Activated T-helper 2 cell treated with anti-CD3 and anti-CD28 coated beads, Interferon-gamma antibody, Interleukin-2, Interleukin-4, amounts not matched to agents 10 μg/mL and 5 μg/mL and 100 μg/mL, durations not matched to agents 14 hours and 24 hours and 36 hours (primary cell): Measurements from ENCODE around the gene TASL. TPM values are rescaled to one million over a fixed set of nuclear protein-coding genes. Genes with fewer than 3 reads are reported as not detected.

Source experiments
- DNase-seq: peaks from one replicate; pipeline ENCODE4 v3.0.0; 2021; ENCODE audit warnings: low spot score
- H3K27ac Mint-ChIP-seq: one replicate; pipeline ENCODE4 v1.8.0; 2021; ENCODE audit warnings: mixed read lengths
- H3K27me3 Mint-ChIP-seq: one replicate; pipeline ENCODE4 v1.8.0; 2021; ENCODE audit warnings: low read depth, mixed read lengths
- H3K36me3 Mint-ChIP-seq: one replicate; pipeline ENCODE4 v1.8.0; 2021; ENCODE audit warnings: low read depth, mixed read lengths
- H3K4me1 Mint-ChIP-seq: one replicate; pipeline ENCODE4 v1.8.0; 2021; ENCODE audit warnings: low read depth, mixed read lengths
- H3K4me3 Mint-ChIP-seq: one replicate; pipeline ENCODE4 v1.8.0; 2021; ENCODE audit warnings: low read depth, mild to moderate bottlenecking, moderate library complexity, mixed read lengths
- H3K9me3 Mint-ChIP-seq: one replicate; pipeline ENCODE4 v1.8.0; 2021; ENCODE audit warnings: mixed read lengths
- intact Hi-C: fragments of 100-400 bp; cut with micrococcal nuclease; formaldehyde crosslinking; loops from one replicate; pipeline ENCODE4 v1.15.1; 2023
- total RNA-seq: library from RNA; stranded (reverse); gene quantifications from 2 replicates; pipeline ENCODE4 v1.2.3, GENCODE V29; 2022

TASL gene
- total RNA-seq, 1 donor from 2014 or later: 5.4 TPM

GRCh38 chrX:30597216-30598012 lies 19.8 kb upstream of the TASL start:
- intact Hi-C loops: no loop called here
- no peaks in the 10 kb centered on the region for H3K36me3 Mint-ChIP-seq
- H3K9me3 Mint-ChIP-seq: no peaks in the 10 kb centered on the region
- DNase-seq: no peak
- peak overlapping the region; percentile 9 for H3K27ac Mint-ChIP-seq
- no peak overlapping the region for H3K4me3 Mint-ChIP-seq
- H3K27me3 Mint-ChIP-seq: peaks cover 3% of the 10 kb centered on the region
- peaks cover 18% of the 10 kb centered on the region for H3K4me1 Mint-ChIP-seq

DNA sequence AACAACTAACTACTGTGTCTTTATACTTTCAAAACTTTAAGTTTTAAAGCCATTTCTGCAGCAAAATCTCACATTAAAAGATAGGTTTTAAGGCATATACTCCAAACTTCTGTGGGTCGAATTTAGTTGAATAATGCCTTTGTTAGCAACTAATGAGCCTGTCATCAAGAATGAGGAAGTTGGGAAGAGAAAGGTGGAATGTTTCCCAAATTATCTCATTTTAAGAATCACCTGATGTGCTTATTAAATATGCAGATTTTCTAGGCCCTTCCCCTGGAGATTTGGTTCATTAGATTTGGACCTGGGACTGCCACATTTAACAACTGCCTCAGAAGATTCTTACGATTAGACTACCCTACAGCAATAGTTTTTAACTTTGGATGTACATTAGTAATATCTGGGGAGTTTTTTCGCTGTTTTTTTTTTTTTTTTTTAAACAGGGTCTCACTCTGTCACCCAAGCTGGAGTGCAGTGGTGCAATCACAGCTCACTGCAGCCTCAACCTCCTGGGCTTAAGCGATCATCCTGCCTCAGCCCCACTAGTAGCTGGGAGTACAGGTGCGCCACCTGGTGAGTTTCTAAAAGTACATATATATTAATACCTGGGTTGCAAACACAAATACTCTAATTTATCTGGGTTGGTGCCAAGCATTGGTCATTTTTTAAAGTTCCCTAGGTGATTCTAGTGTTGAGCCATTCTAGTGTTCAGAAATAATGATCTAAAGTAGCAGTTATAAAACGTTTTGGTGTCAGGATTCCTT lies 16.1 kb upstream of the TASL start:
- DNase-seq: peak; percentile 8
- H3K4me1 Mint-ChIP-seq: peaks cover 22% of the 10 kb centered on the region
- H3K36me3 Mint-ChIP-seq: no peaks in the 10 kb centered on the region
- peaks cover 8% of the 10 kb centered on the region for H3K27me3 Mint-ChIP-seq
- no peaks in the 10 kb centered on the region for H3K9me3 Mint-ChIP-seq
- H3K27ac Mint-ChIP-seq: no peak overlapping the region
- intact Hi-C loops: no loop called here
- H3K4me3 Mint-ChIP-seq: no peak overlapping the region

- Mint-ChIP-seq H3K4me1 (peaks cover 19% of the 10 kb centered on the region), H3K27ac (no peak overlapping the region), H3K9me3 (no peaks in the 10 kb centered on the region), H3K4me3 (no peak overlapping the region), H3K27me3 (peaks cover 8% of the 10 kb centered on the region), H3K36me3 (no peaks in the 10 kb centered on the region)
- no peak for DNase-seq
- intact Hi-C loops: no loop called here
Observed at GRCh38 chrX:30592831-30593230, 15.3 kb upstream of the TASL start.

DNA sequence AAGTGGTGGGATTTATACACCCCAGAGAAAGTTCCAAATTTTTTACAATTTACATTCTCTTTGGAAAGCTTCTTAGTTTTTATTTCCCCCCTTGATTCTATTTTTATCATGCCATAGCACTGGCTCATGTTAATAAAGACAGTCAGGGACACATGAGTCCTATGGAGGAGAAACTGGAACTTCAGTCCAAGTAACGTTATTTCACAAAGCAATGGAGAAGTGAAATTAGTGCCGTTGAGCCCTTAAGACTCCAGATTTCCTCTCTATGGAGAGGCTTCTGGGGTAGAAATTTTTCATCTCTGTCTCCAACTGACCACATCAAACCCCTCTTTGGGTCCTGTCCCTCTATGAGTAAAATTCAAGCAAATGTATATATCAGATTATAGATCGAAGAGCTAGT lies 12.8 kb upstream of the TASL start:
- no peaks in the 10 kb centered on the region for H3K36me3 Mint-ChIP-seq
- no peaks in the 10 kb centered on the region for H3K9me3 Mint-ChIP-seq
- H3K4me3 Mint-ChIP-seq: no peak overlapping the region
- DNase-seq: no peak
- peaks cover 10% of the 10 kb centered on the region for H3K4me1 Mint-ChIP-seq
- intact Hi-C loops: no loop called here
- peaks cover 8% of the 10 kb centered on the region for H3K27me3 Mint-ChIP-seq
- no peak overlapping the region for H3K27ac Mint-ChIP-seq

DNA sequence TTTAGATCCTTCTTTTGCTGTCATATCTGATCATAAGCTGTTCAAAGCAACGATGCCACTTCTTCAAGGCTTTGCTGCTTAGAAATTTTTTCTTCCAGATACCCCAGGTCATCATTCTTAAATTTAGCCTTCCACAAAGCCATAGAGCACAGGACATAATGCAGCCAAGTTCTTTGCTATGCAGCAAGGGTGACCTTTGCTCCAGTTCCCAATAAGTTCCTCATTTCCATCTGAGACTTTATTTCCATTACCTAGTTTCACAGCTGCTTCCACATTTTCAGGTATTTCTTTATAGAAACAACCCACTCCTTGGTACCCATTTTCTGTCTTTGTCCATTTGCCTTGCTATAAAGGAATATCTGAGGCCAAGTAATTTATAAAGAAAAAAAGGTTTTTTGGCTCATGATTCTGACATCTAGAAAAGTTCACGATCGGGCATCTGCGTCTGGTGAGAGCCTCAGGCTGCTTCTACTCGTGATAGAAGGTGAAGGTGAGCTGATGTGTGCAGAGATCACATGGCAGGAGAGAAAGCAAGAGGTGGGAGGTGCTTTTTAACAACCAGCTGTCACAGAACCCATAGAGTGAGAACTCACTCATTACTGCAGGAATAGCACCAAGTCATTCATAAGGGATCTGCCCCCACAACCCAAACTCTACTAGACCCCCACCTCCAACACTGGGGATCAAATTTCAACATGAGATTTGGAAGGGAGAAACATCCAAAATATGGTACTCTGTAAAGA lies 11.8 kb upstream of the TASL start:
- Mint-ChIP-seq H3K36me3 (no peaks in the 10 kb centered on the region), H3K4me3 (no peak overlapping the region), H3K9me3 (no peaks in the 10 kb centered on the region), H3K27me3 (peaks cover 5% of the 10 kb centered on the region), H3K4me1 (peaks cover 10% of the 10 kb centered on the region), H3K27ac (no peak overlapping the region)
- DNase-seq: no peak
- intact Hi-C loops: no loop called here

GRCh38 chrX:30586516-30586915 lies 8.9 kb upstream of the TASL start:
- no peak overlapping the region for H3K4me3 Mint-ChIP-seq
- DNase-seq: no peak
- intact Hi-C loops: no loop called here
- no peaks in the 10 kb centered on the region for H3K9me3 Mint-ChIP-seq
- peaks cover 8% of the 10 kb centered on the region for H3K4me1 Mint-ChIP-seq
- H3K27ac Mint-ChIP-seq: no peak overlapping the region
- H3K27me3 Mint-ChIP-seq: peaks cover 5% of the 10 kb centered on the region
- H3K36me3 Mint-ChIP-seq: no peaks in the 10 kb centered on the region

DNA sequence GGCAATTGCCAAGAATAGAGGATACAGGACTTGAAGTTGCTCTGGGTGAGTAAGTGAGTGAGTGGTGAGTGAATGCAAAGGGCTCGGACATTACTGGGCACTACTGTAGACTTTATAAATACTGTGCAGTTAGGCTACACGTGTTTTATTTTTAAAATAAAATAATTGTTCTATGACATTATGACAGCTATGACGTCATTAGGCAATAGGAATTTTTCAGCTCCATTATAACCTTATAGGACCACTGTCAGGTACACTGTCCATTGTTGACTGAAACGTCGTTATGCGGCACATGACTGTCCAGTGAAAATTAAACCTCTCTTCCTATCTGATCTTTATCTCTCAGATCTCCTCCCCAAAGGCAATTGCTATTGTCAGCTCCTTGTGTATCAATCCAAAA lies 5.1 kb upstream of the TASL start:
- no peak overlapping the region for H3K4me3 Mint-ChIP-seq
- no peaks in the 10 kb centered on the region for H3K9me3 Mint-ChIP-seq
- no peaks in the 10 kb centered on the region for H3K27me3 Mint-ChIP-seq
- H3K27ac Mint-ChIP-seq: no peak overlapping the region
- DNase-seq: no peak
- H3K36me3 Mint-ChIP-seq: no peaks in the 10 kb centered on the region
- intact Hi-C loops: no loop called here
- H3K4me1 Mint-ChIP-seq: peaks cover 5% of the 10 kb centered on the region

DNA sequence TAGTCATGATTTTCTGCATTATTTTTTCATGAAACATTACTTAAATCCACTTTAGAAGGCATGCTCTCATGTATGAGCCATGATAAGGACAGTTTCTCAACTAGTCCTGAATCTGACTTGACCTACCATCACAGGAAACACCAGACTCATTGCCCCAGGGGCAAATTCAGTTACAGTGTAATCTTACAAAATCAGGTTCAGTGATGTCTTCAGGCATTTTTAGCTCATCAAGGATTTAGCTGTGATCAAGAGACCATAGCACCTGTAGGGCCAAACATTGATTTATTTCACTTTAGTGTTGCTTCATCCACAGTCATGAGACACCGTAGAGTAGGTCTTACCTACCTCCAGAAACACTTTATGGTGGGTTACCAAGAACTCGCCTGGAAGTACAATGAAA lies 3.1 kb upstream of the TASL start:
- Mint-ChIP-seq H3K27me3 (no peaks in the 10 kb centered on the region), H3K4me1 (peaks cover 4% of the 10 kb centered on the region), H3K36me3 (peaks cover 5% of the 10 kb centered on the region), H3K27ac (no peak overlapping the region), H3K9me3 (no peaks in the 10 kb centered on the region), H3K4me3 (no peak overlapping the region)
- intact Hi-C loops: no loop called here
- DNase-seq: no peak

- Mint-ChIP-seq H3K36me3 (peaks cover 18% of the 10 kb centered on the region), H3K4me1 (peaks cover 19% of the 10 kb centered on the region), H3K27ac (peak overlapping the region; percentile 96), H3K27me3 (no peaks in the 10 kb centered on the region), H3K9me3 (no peaks in the 10 kb centered on the region), H3K4me3 (peak overlapping the region; percentile 92)
- intact Hi-C loops: loop anchor here (1.0 to 5.0 kb wide), 5 partner anchors 14 to 310 kb away; partner anchors contain the start of gene TAB3
- no peak for DNase-seq
Observed at GRCh38 chrX:30576881-30577280, 685 bp downstream of the TASL start.

DNA sequence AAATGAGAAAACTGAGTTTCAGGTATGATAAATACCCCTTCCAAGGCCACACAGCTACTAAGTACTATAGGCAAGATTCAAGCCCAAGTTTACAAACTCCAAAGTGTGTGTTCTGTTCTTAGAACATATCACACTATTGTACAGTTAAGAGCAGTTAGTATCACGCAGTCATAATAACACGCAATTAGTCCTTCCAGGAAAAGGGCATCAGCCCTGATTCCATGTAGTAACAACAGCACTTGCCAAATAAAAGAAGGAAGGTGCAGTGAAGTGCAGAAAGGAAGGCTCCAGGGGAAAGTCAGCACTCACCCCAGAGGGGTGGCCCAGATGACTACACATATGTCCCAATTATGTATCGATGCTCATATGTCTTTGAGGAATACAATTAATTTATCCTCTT lies 4.4 kb downstream of the TASL start:
- Mint-ChIP-seq H3K4me1 (peaks cover 29% of the 10 kb centered on the region), H3K27me3 (no peaks in the 10 kb centered on the region), H3K36me3 (peaks cover 28% of the 10 kb centered on the region), H3K9me3 (no peaks in the 10 kb centered on the region), H3K4me3 (no peak overlapping the region), H3K27ac (no peak overlapping the region)
- intact Hi-C loops: no loop called here
- DNase-seq: no peak

DNA sequence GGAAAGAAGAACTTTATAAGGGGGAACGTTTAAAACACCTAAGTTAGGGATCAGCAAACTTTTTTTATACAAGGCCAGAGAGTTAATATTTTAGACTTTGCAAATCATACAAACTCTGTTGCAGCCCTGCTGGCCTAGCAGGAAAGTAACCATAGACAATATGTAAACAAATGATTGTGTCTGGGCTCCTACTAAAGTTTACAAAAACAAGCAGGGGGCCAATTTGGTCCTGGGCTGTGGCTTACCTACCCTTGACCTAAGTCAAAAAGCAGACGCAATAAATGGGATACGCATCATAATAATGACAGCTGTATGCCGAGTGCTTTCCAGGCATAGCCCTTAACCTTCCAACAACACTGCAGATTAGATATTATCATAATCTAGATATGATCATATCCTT lies 4.9 kb downstream of the TASL start:
- DNase-seq: no peak
- H3K27me3 Mint-ChIP-seq: no peaks in the 10 kb centered on the region
- intact Hi-C loops: no loop called here
- H3K4me3 Mint-ChIP-seq: peak overlapping the region; percentile 53
- H3K27ac Mint-ChIP-seq: peak overlapping the region; percentile 66
- no peaks in the 10 kb centered on the region for H3K9me3 Mint-ChIP-seq
- H3K4me1 Mint-ChIP-seq: peaks cover 30% of the 10 kb centered on the region
- peaks cover 29% of the 10 kb centered on the region for H3K36me3 Mint-ChIP-seq

GRCh38 chrX:30572004-30572403 lies 5.6 kb downstream of the TASL start:
- Mint-ChIP-seq H3K27ac (no peak overlapping the region), H3K36me3 (peaks cover 26% of the 10 kb centered on the region), H3K9me3 (no peaks in the 10 kb centered on the region), H3K4me3 (no peak overlapping the region), H3K4me1 (peaks cover 30% of the 10 kb centered on the region), H3K27me3 (no peaks in the 10 kb centered on the region)
- no peak for DNase-seq
- intact Hi-C loops: no loop called here

DNA sequence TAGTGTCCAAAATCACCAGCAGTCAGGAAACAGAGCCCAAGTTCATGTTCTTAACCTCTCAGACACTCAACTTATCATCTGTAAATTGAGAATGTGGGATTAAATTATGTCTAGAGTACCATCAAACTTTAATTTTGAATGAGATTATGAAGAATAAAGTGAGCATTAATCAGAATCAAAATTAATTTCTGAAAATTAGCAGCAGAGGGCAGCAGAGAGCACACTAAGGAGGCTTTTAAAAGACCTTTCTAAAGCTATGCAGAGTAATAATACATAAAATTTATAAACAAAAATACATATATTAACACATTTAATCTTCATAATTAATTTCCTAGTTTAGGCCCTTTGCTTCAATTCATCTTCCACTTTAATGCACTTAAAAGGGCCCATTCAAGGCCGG lies 7.1 kb downstream of the TASL start:
- H3K27me3 Mint-ChIP-seq: no peaks in the 10 kb centered on the region
- no peaks in the 10 kb centered on the region for H3K9me3 Mint-ChIP-seq
- H3K27ac Mint-ChIP-seq: no peak overlapping the region
- intact Hi-C loops: no loop called here
- H3K36me3 Mint-ChIP-seq: peaks cover 24% of the 10 kb centered on the region
- no peak overlapping the region for H3K4me3 Mint-ChIP-seq
- DNase-seq: no peak
- peaks cover 28% of the 10 kb centered on the region for H3K4me1 Mint-ChIP-seq
